ENCODE data around the gene CCL18. TPM values are rescaled to one million over a fixed set of nuclear protein-coding genes. Genes with fewer than 3 reads are reported as not detected.
A peak's percentile ranks its signal among the peaks of the same experiment; 100 is the strongest.

The CCL18 gene
- total and polyA plus RNA-seq, 10 of the 15 experiments (the other 5 are each of a cell fraction or from before 2014, with no cell fraction given) = 0.26 TPM; not detected in 9

GRCh38 chr17:36066365-36066985 is 2.4 kb downstream of the CCL18 start:
- no peak overlapping the region for H3K27ac ChIP-seq (ENCODE audit: control insufficient read depth, insufficient read depth)
- ChIA-PET CTCF (interaction anchor here (0.8 to 2.3 kb wide), 3 partner anchors 61 to 97 kb away, joined by 3 to 8 read pairs (median 4); no protein-coding TSS in a partner anchor), POLR2A (no interaction called here), SMC1A (ENCODE audit: uncharacterized antibody, unreplicated experiment) (interaction anchor here (15.0 to 15.8 kb wide), 2 partner anchors 82 to 91 kb away, joined by 206 to 341 read pairs; partner anchors contain the start of gene CCL16), RAD21 (ENCODE audit: unreplicated experiment) (interaction anchor here (0.6 to 1.4 kb wide), 3 partner anchors 24 to 90 kb away, joined by 3 to 7 read pairs (median 3); partner anchors contain the start of gene CCL16)
- no peak overlapping the region for H3K9ac ChIP-seq (ENCODE audit: control insufficient read depth, insufficient read depth, low read length)
- no peaks in the 10 kb centered on the region for H3K79me2 ChIP-seq (ENCODE audit: control insufficient read depth, insufficient read depth, low read length)
- 0 out of 4 replicates have a peak, but pooled peaks cover 0 to 2% of the 10 kb centered on the region in 2 experiments for H3K27me3 ChIP-seq (replicated peaks in 1 of 2; ENCODE audit: control insufficient read depth in 2 of 2, insufficient read depth in 2 of 2, low read length in 1 of 2)
- no peak overlapping the region for H2AFZ ChIP-seq (ENCODE audit: control insufficient read depth, low read depth, low read length)
- intact Hi-C loops (cut with micrococcal nuclease; ENCODE audit: unreplicated experiment) (no loop called here), in situ Hi-C loops (cut with MboI) (no loop called here)
- ATAC-seq = peak; percentile 59
- no peak for FAIRE-seq
- H3K36me3 ChIP-seq (ENCODE audit: control insufficient read depth in 2 of 2, insufficient read depth in 2 of 2, low read length in 1 of 2) = no peaks in the 10 kb centered on the region
- H4K20me1 ChIP-seq (ENCODE audit: control insufficient read depth, insufficient read depth) = no peaks in the 10 kb centered on the region
- TF ChIP-seq MTA2 (IDR thresholded peaks at IDR 0.05; ENCODE audit: low read depth) = peak; percentile 49; the same call in 1 of the 2 replicates
- peak; percentile 62 for TF ChIP-seq ATF7 (IDR thresholded peaks at IDR 0.05; ENCODE audit: low read depth)
- TF ChIP-seq EP300 (IDR thresholded peaks at IDR 0.05; ENCODE audit: borderline replicate concordance in 1 of 2, control insufficient read depth in 1 of 2, low read depth in 2 of 2, low read length in 2 of 2) = peak in 1 of 2 experiments; percentile 30; a peak in 1 of 4 replicates
- no peak for TF ChIP-seq YY1 (IDR thresholded peaks at IDR 0.05; ENCODE audit: low read depth, low read length)
- TF ChIP-seq NR2C2 (IDR thresholded peaks at IDR 0.05; ENCODE audit: borderline replicate concordance, control insufficient read depth, insufficient read length, low read depth) = no peak
- TF ChIP-seq DPF2 (IDR thresholded peaks at IDR 0.05) = no peak
- no peak for TF ChIP-seq POU2F2 (IDR thresholded peaks at IDR 0.05; ENCODE audit: borderline replicate concordance, low read depth, low read length)
- no peak for TF ChIP-seq SREBF2 (IDR thresholded peaks at IDR 0.05; ENCODE audit: low read length)
- TF ChIP-seq KDM1A (IDR thresholded peaks at IDR 0.05; ENCODE audit: borderline replicate concordance) = no peak
- no peak for TF ChIP-seq ZBTB33 (IDR thresholded peaks at IDR 0.05)
- peak in 1 of 2 experiments; percentile 22; a peak in 1 of 4 replicates for TF ChIP-seq IKZF2 (IDR thresholded peaks at IDR 0.05)
- TF ChIP-seq, protein P1, sequence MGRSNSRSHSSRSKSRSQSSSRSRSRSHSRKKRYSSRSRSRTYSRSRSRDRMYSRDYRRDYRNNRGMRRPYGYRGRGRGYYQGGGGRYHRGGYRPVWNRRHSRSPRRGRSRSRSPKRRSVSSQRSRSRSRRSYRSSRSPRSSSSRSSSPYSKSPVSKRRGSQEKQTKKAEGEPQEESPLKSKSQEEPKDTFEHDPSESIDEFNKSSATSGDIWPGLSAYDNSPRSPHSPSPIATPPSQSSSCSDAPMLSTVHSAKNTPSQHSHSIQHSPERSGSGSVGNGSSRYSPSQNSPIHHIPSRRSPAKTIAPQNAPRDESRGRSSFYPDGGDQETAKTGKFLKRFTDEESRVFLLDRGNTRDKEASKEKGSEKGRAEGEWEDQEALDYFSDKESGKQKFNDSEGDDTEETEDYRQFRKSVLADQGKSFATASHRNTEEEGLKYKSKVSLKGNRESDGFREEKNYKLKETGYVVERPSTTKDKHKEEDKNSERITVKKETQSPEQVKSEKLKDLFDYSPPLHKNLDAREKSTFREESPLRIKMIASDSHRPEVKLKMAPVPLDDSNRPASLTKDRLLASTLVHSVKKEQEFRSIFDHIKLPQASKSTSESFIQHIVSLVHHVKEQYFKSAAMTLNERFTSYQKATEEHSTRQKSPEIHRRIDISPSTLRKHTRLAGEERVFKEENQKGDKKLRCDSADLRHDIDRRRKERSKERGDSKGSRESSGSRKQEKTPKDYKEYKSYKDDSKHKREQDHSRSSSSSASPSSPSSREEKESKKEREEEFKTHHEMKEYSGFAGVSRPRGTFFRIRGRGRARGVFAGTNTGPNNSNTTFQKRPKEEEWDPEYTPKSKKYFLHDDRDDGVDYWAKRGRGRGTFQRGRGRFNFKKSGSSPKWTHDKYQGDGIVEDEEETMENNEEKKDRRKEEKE (IDR thresholded peaks at IDR 0.05) = no peak
- peak; percentile 24 to 55; a peak in 2 of 4 replicates for TF ChIP-seq BHLHE40 (IDR thresholded peaks at IDR 0.05; ENCODE audit: borderline replicate concordance in 1 of 2, low read depth in 2 of 2, low read length in 1 of 2)
- TF ChIP-seq E4F1 (IDR thresholded peaks at IDR 0.05; ENCODE audit: borderline replicate concordance, partially characterized antibody) = no peak
- no peak for TF ChIP-seq EZH2 (IDR thresholded peaks at IDR 0.05; ENCODE audit: borderline replicate concordance, control insufficient read depth, low read depth, low read length)
- no peak overlapping the region for H3K4me2 ChIP-seq (ENCODE audit: control insufficient read depth, insufficient read depth)
- no TSS peak for BruUV-seq (replicated peaks)
- no peak for DNase-seq (ENCODE audit: low read depth, low spot score)
- no peaks in the 10 kb centered on the region; the same call in 2 of the 3 replicates for H3K9me3 ChIP-seq (replicated peaks; ENCODE audit: control insufficient read depth, insufficient read depth, low read length)
- WGBS (ENCODE audit: insufficient coverage, insufficient replicate concordance, low lambda C conversion rate, missing lambda C conversion rate) = 8% methylated on average over 6 of the region's 6 CpGs
- no peaks in the 10 kb centered on the region for H3K4me1 ChIP-seq (ENCODE audit: control insufficient read depth, insufficient read depth, low read length)
- no peak overlapping the region for H3K4me3 ChIP-seq

Data from GM12878 (cell line).